ENCODE results near the gene CERS3. TPM values are rescaled to one million over a fixed set of nuclear protein-coding genes. Genes with fewer than 3 reads are reported as not detected.
"Not testable (repeated sequence)": the region's sequence is repeated elsewhere in the genome, so short reads cannot be mapped to it uniquely, and the experiment has no call there.

Gene CERS3
- total RNA-seq, 2 experiments from 2014 or later: 0.24 TPM; not detected in 1

- no peak overlapping the region for H3K4me3 Mint-ChIP-seq
- H3K4me1 Mint-ChIP-seq: peaks cover 11% of the 10 kb centered on the region
- H3K27ac Mint-ChIP-seq: no peak overlapping the region
- peaks cover 5% of the 10 kb centered on the region for H3K36me3 Mint-ChIP-seq
- no peaks in the 10 kb centered on the region for H3K27me3 Mint-ChIP-seq
- no peak for DNase-seq
- peaks cover 4% of the 10 kb centered on the region for H3K9me3 Mint-ChIP-seq
Observed at GRCh38 chr15:100463515-100463914, 65.2 kb downstream of the CERS3 start.

- no peak overlapping the region for H3K4me3 Mint-ChIP-seq
- no peak for DNase-seq
- peaks cover 3% of the 10 kb centered on the region for H3K36me3 Mint-ChIP-seq
Observed at GRCh38 chr15:100461049-100461448, 67.7 kb downstream of the CERS3 start.

GRCh38 chr15:100457201-100457600 lies 71.5 kb downstream of the CERS3 start:
- H3K27me3 Mint-ChIP-seq: no peaks in the 10 kb centered on the region
- no peak for DNase-seq
- no peaks in the 10 kb centered on the region for H3K4me1 Mint-ChIP-seq
- H3K4me3 Mint-ChIP-seq: no peak overlapping the region
- peaks cover 27% of the 10 kb centered on the region for H3K9me3 Mint-ChIP-seq
- no peak overlapping the region for H3K27ac Mint-ChIP-seq
- H3K36me3 Mint-ChIP-seq: peaks cover 14% of the 10 kb centered on the region

More at GRCh38 chr15:100461049-100461448, 67.7 kb downstream of the CERS3 start:
- H3K27me3 Mint-ChIP-seq: no peaks in the 10 kb centered on the region
- H3K27ac Mint-ChIP-seq: no peak overlapping the region
- peaks cover 11% of the 10 kb centered on the region for H3K4me1 Mint-ChIP-seq
- H3K9me3 Mint-ChIP-seq: peaks cover 8% of the 10 kb centered on the region

GRCh38 chr15:100454148-100454547 lies 74.6 kb downstream of the CERS3 start:
- peaks cover 38% of the 10 kb centered on the region for H3K9me3 Mint-ChIP-seq
- no peak overlapping the region for H3K27ac Mint-ChIP-seq
- peaks cover 22% of the 10 kb centered on the region for H3K36me3 Mint-ChIP-seq
- no peak for DNase-seq
- H3K4me3 Mint-ChIP-seq: no peak overlapping the region
- H3K27me3 Mint-ChIP-seq: no peaks in the 10 kb centered on the region
- no peaks in the 10 kb centered on the region for H3K4me1 Mint-ChIP-seq

- Mint-ChIP-seq H3K4me3 (no peak overlapping the region), H3K36me3 (peaks cover 11% of the 10 kb centered on the region), H3K27ac (no peak overlapping the region), H3K9me3 (peaks cover 20% of the 10 kb centered on the region), H3K4me1 (no peaks in the 10 kb centered on the region), H3K27me3 (no peaks in the 10 kb centered on the region)
- DNase-seq: no peak
Observed at GRCh38 chr15:100448481-100448880, 80.3 kb downstream of the CERS3 start.

GRCh38 chr15:100441063-100441462 lies 87.7 kb downstream of the CERS3 start:
- not testable (repeated sequence) for H3K4me1 Mint-ChIP-seq, H3K27ac Mint-ChIP-seq, H3K27me3 Mint-ChIP-seq, H3K4me3 Mint-ChIP-seq, H3K9me3 Mint-ChIP-seq, DNase-seq, H3K36me3 Mint-ChIP-seq

GRCh38 chr15:100439514-100439913 lies 89.2 kb downstream of the CERS3 start:
- no peaks in the 10 kb centered on the region for H3K27me3 Mint-ChIP-seq
- DNase-seq: no peak
- no peak overlapping the region for H3K27ac Mint-ChIP-seq
- peaks cover 2% of the 10 kb centered on the region for H3K36me3 Mint-ChIP-seq
- H3K9me3 Mint-ChIP-seq: no peaks in the 10 kb centered on the region
- H3K4me1 Mint-ChIP-seq: peaks cover 4% of the 10 kb centered on the region
- H3K4me3 Mint-ChIP-seq: no peak overlapping the region

GRCh38 chr15:100438570-100438969 lies 90.2 kb downstream of the CERS3 start:
- no peak overlapping the region for H3K27ac Mint-ChIP-seq
- no peaks in the 10 kb centered on the region for H3K9me3 Mint-ChIP-seq
- H3K4me1 Mint-ChIP-seq: peaks cover 7% of the 10 kb centered on the region
- no peak overlapping the region for H3K4me3 Mint-ChIP-seq
- peak; percentile 31 for DNase-seq
- no peaks in the 10 kb centered on the region for H3K27me3 Mint-ChIP-seq
- H3K36me3 Mint-ChIP-seq: no peaks in the 10 kb centered on the region

- Mint-ChIP-seq H3K4me1 (peaks cover 7% of the 10 kb centered on the region), H3K9me3 (no peaks in the 10 kb centered on the region), H3K27ac (no peak overlapping the region), H3K4me3 (no peak overlapping the region), H3K27me3 (no peaks in the 10 kb centered on the region), H3K36me3 (no peaks in the 10 kb centered on the region)
- no peak for DNase-seq
Observed at GRCh38 chr15:100437261-100437660, 91.5 kb downstream of the CERS3 start.

GRCh38 chr15:100434561-100434960 lies 94.2 kb downstream of the CERS3 start:
- Mint-ChIP-seq H3K4me1 (peaks cover 7% of the 10 kb centered on the region), H3K36me3 (no peaks in the 10 kb centered on the region), H3K9me3 (no peaks in the 10 kb centered on the region), H3K4me3 (no peak overlapping the region), H3K27me3 (no peaks in the 10 kb centered on the region), H3K27ac (no peak overlapping the region)
- no peak for DNase-seq

- DNase-seq: no peak
- Mint-ChIP-seq H3K4me1 (peaks cover 7% of the 10 kb centered on the region), H3K27ac (no peak overlapping the region), H3K27me3 (no peaks in the 10 kb centered on the region), H3K9me3 (no peaks in the 10 kb centered on the region), H3K4me3 (no peak overlapping the region), H3K36me3 (no peaks in the 10 kb centered on the region)
Observed at GRCh38 chr15:100434038-100434437, 94.7 kb downstream of the CERS3 start.

GRCh38 chr15:100433304-100433703 lies 95.4 kb downstream of the CERS3 start:
- H3K36me3 Mint-ChIP-seq: no peaks in the 10 kb centered on the region
- H3K27ac Mint-ChIP-seq: no peak overlapping the region
- no peak overlapping the region for H3K4me3 Mint-ChIP-seq
- H3K4me1 Mint-ChIP-seq: peaks cover 3% of the 10 kb centered on the region
- DNase-seq: no peak
- H3K9me3 Mint-ChIP-seq: no peaks in the 10 kb centered on the region
- H3K27me3 Mint-ChIP-seq: no peaks in the 10 kb centered on the region

GRCh38 chr15:100430411-100430810 lies 98.3 kb downstream of the CERS3 start:
- H3K36me3 Mint-ChIP-seq: peaks cover 5% of the 10 kb centered on the region
- no peak overlapping the region for H3K27ac Mint-ChIP-seq
- no peaks in the 10 kb centered on the region for H3K9me3 Mint-ChIP-seq
- peaks cover 3% of the 10 kb centered on the region for H3K4me1 Mint-ChIP-seq
- no peaks in the 10 kb centered on the region for H3K27me3 Mint-ChIP-seq
- no peak overlapping the region for H3K4me3 Mint-ChIP-seq
- DNase-seq: no peak

- DNase-seq: no peak
- peaks cover 9% of the 10 kb centered on the region for H3K36me3 Mint-ChIP-seq
- H3K27me3 Mint-ChIP-seq: no peaks in the 10 kb centered on the region
- no peak overlapping the region for H3K4me3 Mint-ChIP-seq
- H3K27ac Mint-ChIP-seq: no peak overlapping the region
- peaks cover 3% of the 10 kb centered on the region for H3K4me1 Mint-ChIP-seq
- H3K9me3 Mint-ChIP-seq: peaks cover 3% of the 10 kb centered on the region
Observed at GRCh38 chr15:100429116-100429728, 99.5 kb downstream of the CERS3 start.

GRCh38 chr15:100426937-100427336 lies 101.8 kb downstream of the CERS3 start:
- Mint-ChIP-seq H3K4me3 (no peak overlapping the region), H3K36me3 (peaks cover 12% of the 10 kb centered on the region), H3K27ac (no peak overlapping the region), H3K27me3 (no peaks in the 10 kb centered on the region), H3K4me1 (no peaks in the 10 kb centered on the region), H3K9me3 (peaks cover 6% of the 10 kb centered on the region)
- DNase-seq: no peak

GRCh38 chr15:100405179-100405578 lies 123.6 kb downstream of the CERS3 start:
- Mint-ChIP-seq H3K27ac (no peak overlapping the region), H3K9me3 (peaks cover 11% of the 10 kb centered on the region), H3K4me3 (no peak overlapping the region), H3K4me1 (peaks cover 2% of the 10 kb centered on the region), H3K36me3 (peaks cover 2% of the 10 kb centered on the region), H3K27me3 (no peaks in the 10 kb centered on the region)
- no peak for DNase-seq

Measured in activated naive CD8-positive, alpha-beta T cell treated with anti-CD3 and anti-CD28 coated beads for 36 hours (primary cell).